ENCODE measurements around the gene PIK3C2B. TPM values are rescaled to one million over a fixed set of nuclear protein-coding genes. Genes with fewer than 3 reads are reported as not detected.

The PIK3C2B gene
- total and polyA plus RNA-seq, 2 donors (not counting 3 experiments of a cell fraction or from before 2014, with no cell fraction given), result 33.7 to 49.0 TPM

GRCh38 chr1:204446413-204447111 lies 48.0 kb downstream of the PIK3C2B start:
- Histone ChIP-seq H3K27ac (ENCODE audit: insufficient read depth, low read depth, low read length) (no peak overlapping the region), H3K4me2 (ENCODE audit: insufficient read depth, low read length) (no peak overlapping the region), H3K79me2 (ENCODE audit: control insufficient read depth, insufficient read depth, low read length) (no peaks in the 10 kb centered on the region), H3K9ac (replicated peaks; ENCODE audit: extremely low read depth, insufficient read depth, low read length) (no peak overlapping the region), H3K9me1 (replicated peaks; ENCODE audit: control insufficient read depth, extremely low read depth, insufficient read depth, low read length) (no peaks in the 10 kb centered on the region), H3K36me3 (ENCODE audit: control insufficient read depth in 2 of 2, extremely low read depth in 1 of 2, insufficient read depth in 2 of 2, low read length in 2 of 2) (peaks cover 0 to 50% of the 10 kb centered on the region in 2 experiments), H3K4me3 (replicated peaks in 1 of 3; ENCODE audit: insufficient read depth in 1 of 3, low read depth in 1 of 3, low read length in 3 of 3) (no peak overlapping the region), H4K20me1 (replicated peaks; ENCODE audit: control insufficient read depth, extremely low read depth, insufficient read depth, low read length) (no peaks in the 10 kb centered on the region), H3K27me3 (ENCODE audit: control insufficient read depth in 2 of 2, insufficient read depth in 2 of 2, low read length in 2 of 2) (no peaks in the 10 kb centered on the region), H2AFZ (ENCODE audit: low read depth, low read length) (no peak overlapping the region), H3K4me1 (ENCODE audit: control insufficient read depth, extremely low read depth, insufficient read depth, low read length) (peaks cover 9% of the 10 kb centered on the region), H3K9me3 (replicated peaks; ENCODE audit: control insufficient read depth, insufficient read depth, low read length) (no peaks in the 10 kb centered on the region)
- DNase-seq (ENCODE audit: low read depth, low spot score), result peak; percentile 65
- ChIA-PET CTCF (interaction anchor here (0.6 to 34.5 kb wide), 19 partner anchors 8 to 360 kb away, joined by 3 to 1267 read pairs (median 10); partner anchors contain the start of genes GOLT1A, MDM4 and PIK3C2B), POLR2A (interaction anchor here (1.0 to 1.7 kb wide), 4 partner anchors 47 to 57 kb away, joined by 3 to 19 read pairs (median 4); partner anchors contain the start of gene PIK3C2B)
- no TSS peak for BruUV-seq (replicated peaks)
- FAIRE-seq, result peak; percentile 82
- TF ChIP-seq FOS (IDR thresholded peaks at IDR 0.05; ENCODE audit: borderline replicate concordance, insufficient read depth, low read length) (no peak), EZH2 (IDR thresholded peaks at IDR 0.05; ENCODE audit: borderline replicate concordance, low read depth, low read length, severe bottlenecking) (no peak), JUN (IDR thresholded peaks at IDR 0.05; ENCODE audit: borderline replicate concordance, insufficient read depth, insufficient read length, low read depth) (no peak), CTCF (IDR thresholded peaks at IDR 0.05; ENCODE audit: extremely low read depth in 1 of 2, insufficient read depth in 1 of 2, low read depth in 1 of 2, low read length in 2 of 2) (peak; percentile 73 to 82)
- intact Hi-C loops (cut with micrococcal nuclease), result loop anchor here (1.0 to 10.0 kb wide), 5 partner anchors 16 to 358 kb away; partner anchors contain the start of gene PIK3C2B
- dilution Hi-C loops (cut with MboI; ENCODE audit: extremely low pct_ligation_motif_present, low sequenced_read_pairs), result loop anchor here (10.0 kb wide), 1 partner anchor 58 kb away; no protein-coding TSS in a partner anchor

Data from endothelial cell of umbilical vein (primary cell).